SK-N-SH treated with all-trans-retinoic acid at 6 μM for 48 hours (cell line): ENCODE data around the gene AOX1.
A peak's percentile ranks its signal among the peaks of the same experiment; 100 is the strongest.
"Not testable (repeated sequence)": the region's sequence is repeated elsewhere in the genome, so short reads cannot be mapped to it uniquely, and the experiment has no call there.

Source experiments
- ATAC-seq: fragments of 200-7000 bp; cut with Tn5 transposase; 3 replicates; pipeline ENCODE4 v1.9.1; 2020; ENCODE audit warnings: mild to moderate bottlenecking, moderate library complexity
- ARNTL ChIP-seq: fragments of 450-650 bp; formaldehyde crosslinking; IDR thresholded peaks from 2 replicates; pipeline ENCODE4 v1.5.0; 2020; ENCODE audit warnings: low read depth, mild to moderate bottlenecking, moderate library complexity, borderline replicate concordance
- BACH2 ChIP-seq: fragments of 250-450 bp; sonication (Bioruptor Pico); IDR thresholded peaks from 2 replicates; pipeline ENCODE4 v1.9.0; 2021; ENCODE audit warnings: mild to moderate bottlenecking, borderline replicate concordance
- CREB5 ChIP-seq: fragments of 250-450 bp; sonication (Bioruptor Pico); IDR thresholded peaks from 2 replicates; pipeline ENCODE4 v1.5.1; 2020; ENCODE audit warnings: low read depth, mild to moderate bottlenecking, moderate library complexity
- CSDC2 ChIP-seq: fragments of 250-450 bp; sonication (Bioruptor Pico); IDR thresholded peaks from 2 replicates; pipeline ENCODE4 v1.5.0; 2020; ENCODE audit warnings: mild to moderate bottlenecking, moderate library complexity
- ESRRG ChIP-seq: fragments of 250-450 bp; sonication (Bioruptor Pico); IDR thresholded peaks from 2 replicates; pipeline ENCODE4 v1.6.1; 2021; ENCODE audit warnings: mild to moderate bottlenecking
- GLIS3 ChIP-seq: fragments of 250-450 bp; sonication (Bioruptor Pico); IDR thresholded peaks from 2 replicates; pipeline ENCODE4 v1.5.0; 2020; ENCODE audit warnings: mild to moderate bottlenecking, moderate library complexity
- ISL1 ChIP-seq: fragments of 250-450 bp; sonication (Bioruptor Pico); IDR thresholded peaks from 2 replicates; pipeline ENCODE4 v2.1.2; 2022; ENCODE audit warnings: mild to moderate bottlenecking, moderate library complexity
- OSR1 ChIP-seq: fragments of 250-450 bp; sonication (Bioruptor Pico); IDR thresholded peaks from 2 replicates; pipeline ENCODE4 v1.8.0; 2022; ENCODE audit warnings: moderate library complexity, mild to moderate bottlenecking, inconsistent platforms
- PATZ1 ChIP-seq: fragments of 250-450 bp; sonication (Bioruptor Pico); IDR thresholded peaks from 2 replicates; pipeline ENCODE4 v1.8.0; 2020; ENCODE audit warnings: mild to moderate bottlenecking, moderate library complexity, borderline replicate concordance
- PPARA ChIP-seq: fragments of 250-450 bp; sonication (Bioruptor Pico); IDR thresholded peaks from 2 replicates; pipeline ENCODE4 v1.5.0; 2020; ENCODE audit warnings: mild to moderate bottlenecking, borderline replicate concordance
- SNAI2 ChIP-seq: fragments of 250-450 bp; sonication (Bioruptor Pico); IDR thresholded peaks from 2 replicates; pipeline ENCODE4 v1.5.0; 2020; ENCODE audit warnings: mild to moderate bottlenecking, moderate library complexity
- TCF4 ChIP-seq: fragments of 250-450 bp; sonication (Bioruptor Pico); IDR thresholded peaks from 2 replicates; pipeline ENCODE4 v1.8.0; 2021; ENCODE audit warnings: mild to moderate bottlenecking, moderate library complexity, borderline replicate concordance
- TOX ChIP-seq: fragments of 250-450 bp; sonication (Bioruptor Pico); IDR thresholded peaks from 2 replicates; pipeline ENCODE4 v1.8.0; 2021; ENCODE audit warnings: mild to moderate bottlenecking, moderate library complexity, borderline replicate concordance
- ZC3H10 ChIP-seq: fragments of 250-450 bp; sonication (Bioruptor Pico); IDR thresholded peaks from 2 replicates; pipeline ENCODE4 v1.5.1; 2021; ENCODE audit warnings: mild to moderate bottlenecking, moderate library complexity
- ZFP3 ChIP-seq: fragments of 250-450 bp; sonication (Bioruptor Pico); IDR thresholded peaks from 2 replicates; pipeline ENCODE4 v1.5.0; 2020; ENCODE audit warnings: mild to moderate bottlenecking, moderate library complexity
- ZNF565 ChIP-seq: fragments of 450-650 bp; formaldehyde crosslinking; conservative IDR thresholded peaks from 2 replicates; pipeline ENCODE4 v1.5.0; 2020; ENCODE audit warnings: low read depth, mild to moderate bottlenecking, moderate library complexity
- ZNF70 ChIP-seq: fragments of 450-650 bp; formaldehyde crosslinking; IDR thresholded peaks from 2 replicates; pipeline ENCODE4 v1.5.0; 2020; ENCODE audit warnings: mild to moderate bottlenecking, moderate library complexity
- ZNF8 ChIP-seq: fragments of 450-650 bp; formaldehyde crosslinking; IDR thresholded peaks from 2 replicates; pipeline ENCODE4 v1.5.0; 2020; ENCODE audit warnings: mild to moderate bottlenecking, moderate library complexity
- TF ChIP-seq, protein P1 (sequence below): fragments of 250-450 bp; sonication (Bioruptor Pico); IDR thresholded peaks from 2 replicates; pipeline ENCODE4 v1.5.0; 2020; ENCODE audit warnings: mild to moderate bottlenecking, moderate library complexity
- TF ChIP-seq, protein P2 (sequence below): fragments of 250-450 bp; sonication (Bioruptor Pico); IDR thresholded peaks from 2 replicates; pipeline ENCODE4 v1.8.0; 2021; ENCODE audit warnings: low read depth, mild to moderate bottlenecking, moderate library complexity, borderline replicate concordance

AOX1 gene

GRCh38 chr2:200609028-200609614 lies 23.3 kb downstream of the AOX1 start:
- ATAC-seq = peak; percentile 98
- TF ChIP-seq GLIS3 (CRISPR knock-in tag) = no peak
- TF ChIP-seq CSDC2 (CRISPR knock-in tag) = no peak
- TF ChIP-seq, protein P1, sequence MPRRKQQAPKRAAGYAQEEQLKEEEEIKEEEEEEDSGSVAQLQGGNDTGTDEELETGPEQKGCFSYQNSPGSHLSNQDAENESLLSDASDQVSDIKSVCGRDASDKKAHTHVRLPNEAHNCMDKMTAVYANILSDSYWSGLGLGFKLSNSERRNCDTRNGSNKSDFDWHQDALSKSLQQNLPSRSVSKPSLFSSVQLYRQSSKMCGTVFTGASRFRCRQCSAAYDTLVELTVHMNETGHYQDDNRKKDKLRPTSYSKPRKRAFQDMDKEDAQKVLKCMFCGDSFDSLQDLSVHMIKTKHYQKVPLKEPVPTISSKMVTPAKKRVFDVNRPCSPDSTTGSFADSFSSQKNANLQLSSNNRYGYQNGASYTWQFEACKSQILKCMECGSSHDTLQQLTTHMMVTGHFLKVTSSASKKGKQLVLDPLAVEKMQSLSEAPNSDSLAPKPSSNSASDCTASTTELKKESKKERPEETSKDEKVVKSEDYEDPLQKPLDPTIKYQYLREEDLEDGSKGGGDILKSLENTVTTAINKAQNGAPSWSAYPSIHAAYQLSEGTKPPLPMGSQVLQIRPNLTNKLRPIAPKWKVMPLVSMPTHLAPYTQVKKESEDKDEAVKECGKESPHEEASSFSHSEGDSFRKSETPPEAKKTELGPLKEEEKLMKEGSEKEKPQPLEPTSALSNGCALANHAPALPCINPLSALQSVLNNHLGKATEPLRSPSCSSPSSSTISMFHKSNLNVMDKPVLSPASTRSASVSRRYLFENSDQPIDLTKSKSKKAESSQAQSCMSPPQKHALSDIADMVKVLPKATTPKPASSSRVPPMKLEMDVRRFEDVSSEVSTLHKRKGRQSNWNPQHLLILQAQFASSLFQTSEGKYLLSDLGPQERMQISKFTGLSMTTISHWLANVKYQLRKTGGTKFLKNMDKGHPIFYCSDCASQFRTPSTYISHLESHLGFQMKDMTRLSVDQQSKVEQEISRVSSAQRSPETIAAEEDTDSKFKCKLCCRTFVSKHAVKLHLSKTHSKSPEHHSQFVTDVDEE (CRISPR knock-in tag) = no peak
- TF ChIP-seq PPARA (CRISPR knock-in tag) = no peak
- TF ChIP-seq TCF4 (CRISPR knock-in tag) = no peak
- TF ChIP-seq ARNTL = no peak
- TF ChIP-seq PATZ1 (CRISPR knock-in tag) = no peak
- no peak for TF ChIP-seq ZNF70 (CRISPR knock-in tag)
- no peak for TF ChIP-seq TOX (CRISPR knock-in tag)
- TF ChIP-seq ZNF565 = no peak
- TF ChIP-seq ISL1 (CRISPR knock-in tag) = no peak
- TF ChIP-seq, protein P2, sequence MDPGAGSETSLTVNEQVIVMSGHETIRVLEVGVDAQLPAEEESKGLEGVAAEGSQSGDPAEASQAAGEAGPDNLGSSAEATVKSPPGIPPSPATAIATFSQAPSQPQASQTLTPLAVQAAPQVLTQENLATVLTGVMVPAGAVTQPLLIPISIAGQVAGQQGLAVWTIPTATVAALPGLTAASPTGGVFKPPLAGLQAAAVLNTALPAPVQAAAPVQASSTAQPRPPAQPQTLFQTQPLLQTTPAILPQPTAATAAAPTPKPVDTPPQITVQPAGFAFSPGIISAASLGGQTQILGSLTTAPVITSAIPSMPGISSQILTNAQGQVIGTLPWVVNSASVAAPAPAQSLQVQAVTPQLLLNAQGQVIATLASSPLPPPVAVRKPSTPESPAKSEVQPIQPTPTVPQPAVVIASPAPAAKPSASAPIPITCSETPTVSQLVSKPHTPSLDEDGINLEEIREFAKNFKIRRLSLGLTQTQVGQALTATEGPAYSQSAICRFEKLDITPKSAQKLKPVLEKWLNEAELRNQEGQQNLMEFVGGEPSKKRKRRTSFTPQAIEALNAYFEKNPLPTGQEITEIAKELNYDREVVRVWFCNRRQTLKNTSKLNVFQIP (CRISPR knock-in tag) = no peak
- no peak for TF ChIP-seq BACH2 (CRISPR knock-in tag)

GRCh38 chr2:200610217-200610616 lies 24.4 kb downstream of the AOX1 start:
- ATAC-seq = not testable (repeated sequence)

- no peak for ATAC-seq
- TF ChIP-seq ZNF70 (CRISPR knock-in tag) (no peak), PATZ1 (CRISPR knock-in tag) (no peak), GLIS3 (CRISPR knock-in tag) (no peak), ZC3H10 (CRISPR knock-in tag) (no peak), ARNTL (no peak), CSDC2 (CRISPR knock-in tag) (no peak), ESRRG (CRISPR knock-in tag) (no peak), SNAI2 (CRISPR knock-in tag) (no peak), TCF4 (CRISPR knock-in tag) (no peak)
Measured at GRCh38 chr2:200613692-200614091, 27.9 kb downstream of the AOX1 start.

DNA sequence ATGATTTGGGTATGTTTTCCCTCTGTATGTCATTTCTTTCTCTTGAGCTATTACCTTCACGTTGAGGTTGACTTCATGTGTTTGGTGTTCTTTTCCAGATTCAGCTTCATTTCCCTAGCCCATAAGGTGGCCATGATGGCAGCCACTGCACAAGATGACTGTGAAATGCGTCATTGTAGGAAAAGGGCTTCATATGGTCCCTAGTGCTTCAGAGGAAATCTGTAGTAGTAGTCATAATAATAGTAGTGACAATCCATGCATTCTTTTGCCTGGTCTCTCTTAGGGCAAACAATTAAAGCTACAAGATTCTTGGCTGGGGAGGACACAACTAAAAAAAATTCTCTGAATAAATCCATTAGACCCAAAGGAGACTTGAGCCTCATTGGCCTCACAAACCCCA lies 28.4 kb downstream of the AOX1 start:
- ATAC-seq = no peak
- TF ChIP-seq PATZ1 (CRISPR knock-in tag) = no peak
- TF ChIP-seq BACH2 (CRISPR knock-in tag) = no peak
- TF ChIP-seq OSR1 = no peak
- TF ChIP-seq ZNF70 (CRISPR knock-in tag) = no peak
- TF ChIP-seq, protein P1 (CRISPR knock-in tag) = no peak
- no peak for TF ChIP-seq TOX (CRISPR knock-in tag)
- TF ChIP-seq CREB5 (CRISPR knock-in tag) = no peak
- no peak for TF ChIP-seq ZC3H10 (CRISPR knock-in tag)
- no peak for TF ChIP-seq ZNF8 (CRISPR knock-in tag)
- no peak for TF ChIP-seq TCF4 (CRISPR knock-in tag)
- no peak for TF ChIP-seq ZFP3
- no peak for TF ChIP-seq ARNTL
- TF ChIP-seq GLIS3 (CRISPR knock-in tag) = no peak
- no peak for TF ChIP-seq SNAI2 (CRISPR knock-in tag)
- no peak for TF ChIP-seq ISL1 (CRISPR knock-in tag)
